Suprapubic skin (tissue), 4 donors: ENCODE measurements around the gene NKD2. TPM values are rescaled to one million over a fixed set of nuclear protein-coding genes. Genes with fewer than 3 reads are reported as not detected.

Experiments
- DNase-seq, 2 donors: peaks; one replicate each; pipeline ENCODE4 v3.0.0-alpha.2; 2019; ENCODE audit warnings: low spot score in 2 of 2
- H3K27ac ChIP-seq: fragments of 200-600 bp; sonication (generic); one replicate; pipeline ENCODE4 v1.5.1; 2019
- H3K27me3 ChIP-seq: fragments of 200-600 bp; sonication (generic); one replicate; pipeline ENCODE4 v1.5.1; 2019
- H3K36me3 ChIP-seq: fragments of 200-600 bp; sonication (generic); one replicate; pipeline ENCODE4 v1.5.1; 2019
- H3K4me1 ChIP-seq: fragments of 200-600 bp; sonication (generic); one replicate; pipeline ENCODE4 v1.5.1; 2019
- H3K4me3 ChIP-seq: fragments of 200-600 bp; sonication (generic); one replicate; pipeline ENCODE4 v1.5.1; 2019; ENCODE audit warnings: mild to moderate bottlenecking
- H3K9me3 ChIP-seq: fragments of 200-600 bp; sonication (generic); one replicate; pipeline ENCODE4 v1.5.1; 2019
- CTCF ChIP-seq, 2 donors: fragments of 200-600 bp in 1 of 2; fragments of 450-650 bp in 1 of 2; sonication (generic) in 1 of 2; IDR thresholded peaks; one replicate each; pipeline ENCODE4 v1.5.1; 2016 to 2019; ENCODE audit warnings: antibody characterized with exemption in 2 of 2, mild to moderate bottlenecking in 1 of 2, moderate library complexity in 1 of 2
- EP300 ChIP-seq: sonication (generic); formaldehyde crosslinking; IDR thresholded peaks from one replicate; pipeline ENCODE4 v1.6.1; 2017; ENCODE audit warnings: antibody characterized with exemption
- POLR2A ChIP-seq, 2 donors: fragments of 450-650 bp; IDR thresholded peaks; one replicate each; pipeline ENCODE4 v1.6.1; 2017; ENCODE audit warnings: antibody characterized with exemption in 2 of 2, mild to moderate bottlenecking in 2 of 2, moderate library complexity in 2 of 2
- POLR2AphosphoS5 ChIP-seq, 3 donors: sonication (generic); formaldehyde crosslinking; IDR thresholded peaks; one replicate each; pipeline ENCODE4 v1.6.1; 2017; ENCODE audit warnings: antibody characterized with exemption in 3 of 3
- WGBS: methylation state at CpG from one replicate; pipeline ENCODE4 v1.1.5; 2018; 5-methylcytosine and 5-hydroxymethylcytosine counted together
- total RNA-seq, 4 donors: library from RNA; depleted of rRNA; stranded (reverse); fragments of >200 nt; gene quantifications; one replicate each; pipeline ENCODE4 v1.1.0, GENCODE V29; 2016

The NKD2 gene
- total RNA-seq, 4 donors from 2014 or later = 7.9 to 13.0 (median 10.6) TPM

DNA sequence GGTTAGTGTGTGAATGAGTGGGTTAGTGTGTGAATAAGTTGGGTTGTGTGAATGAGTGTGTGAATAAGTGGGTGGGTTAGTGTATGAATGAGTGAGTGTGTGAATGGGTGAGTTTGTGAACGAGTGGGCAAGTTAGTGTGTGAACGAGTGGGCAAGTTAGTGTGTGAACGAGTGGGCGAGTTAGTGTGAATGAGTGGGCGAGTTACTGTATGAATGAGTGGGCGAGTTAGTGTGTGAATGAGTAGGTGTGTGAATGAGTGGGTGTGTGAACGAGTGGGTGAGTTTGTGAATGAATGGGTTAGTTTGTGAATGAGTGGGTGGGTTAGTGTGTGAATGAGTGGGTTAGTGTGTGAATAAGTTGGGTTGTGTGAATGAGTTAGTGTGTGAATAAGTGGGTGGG is 34.7 kb downstream of the NKD2 start:
- DNase-seq = peak in 1 of 2 donors; percentile 13
- no peaks in the 10 kb centered on the region for H3K36me3 ChIP-seq
- H3K9me3 ChIP-seq = no peaks in the 10 kb centered on the region
- TF ChIP-seq POLR2AphosphoS5 (IDR thresholded peaks at IDR 0.05) (no peak), CTCF (IDR thresholded peaks at IDR 0.05) (no peak), EP300 (no peak), POLR2A (IDR thresholded peaks at IDR 0.05) (no peak)
- H3K4me3 ChIP-seq = no peak overlapping the region
- no peaks in the 10 kb centered on the region for H3K27me3 ChIP-seq
- no peaks in the 10 kb centered on the region for H3K4me1 ChIP-seq
- no peak overlapping the region for H3K27ac ChIP-seq
- WGBS = 86% methylated on average over 7 of the region's 7 CpGs

DNA sequence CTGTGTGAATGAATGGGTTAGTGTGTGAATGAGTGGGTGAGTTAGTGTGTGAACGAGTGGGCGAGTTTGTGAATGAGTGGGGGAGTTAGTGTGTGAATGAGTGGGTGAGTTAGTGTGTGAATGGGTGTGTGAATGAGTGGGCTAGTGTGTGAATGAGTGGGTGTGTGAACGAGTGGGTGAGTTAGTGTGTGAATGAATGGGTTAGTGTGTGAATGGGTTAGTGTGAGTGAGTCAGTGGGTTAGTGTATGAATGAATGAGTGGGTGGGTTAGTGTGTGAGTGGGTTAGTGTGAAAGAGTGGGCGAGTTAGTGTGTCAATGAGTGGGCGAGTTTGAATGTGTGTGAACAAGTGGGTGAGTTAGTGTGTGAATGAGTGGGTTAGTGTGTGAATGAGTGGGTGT is 35.5 kb downstream of the NKD2 start:
- WGBS = 89% methylated on average over 5 of the region's 5 CpGs
- no peaks in the 10 kb centered on the region for H3K9me3 ChIP-seq
- peak in 1 of 2 donors; percentile 7 for DNase-seq
- no peaks in the 10 kb centered on the region for H3K36me3 ChIP-seq
- no peak overlapping the region for H3K27ac ChIP-seq
- no peaks in the 10 kb centered on the region for H3K4me1 ChIP-seq
- no peaks in the 10 kb centered on the region for H3K27me3 ChIP-seq
- TF ChIP-seq CTCF (IDR thresholded peaks at IDR 0.05) = no peak
- no peak for TF ChIP-seq EP300
- no peak for TF ChIP-seq POLR2AphosphoS5 (IDR thresholded peaks at IDR 0.05)
- no peak for TF ChIP-seq POLR2A (IDR thresholded peaks at IDR 0.05)
- no peak overlapping the region for H3K4me3 ChIP-seq

DNA sequence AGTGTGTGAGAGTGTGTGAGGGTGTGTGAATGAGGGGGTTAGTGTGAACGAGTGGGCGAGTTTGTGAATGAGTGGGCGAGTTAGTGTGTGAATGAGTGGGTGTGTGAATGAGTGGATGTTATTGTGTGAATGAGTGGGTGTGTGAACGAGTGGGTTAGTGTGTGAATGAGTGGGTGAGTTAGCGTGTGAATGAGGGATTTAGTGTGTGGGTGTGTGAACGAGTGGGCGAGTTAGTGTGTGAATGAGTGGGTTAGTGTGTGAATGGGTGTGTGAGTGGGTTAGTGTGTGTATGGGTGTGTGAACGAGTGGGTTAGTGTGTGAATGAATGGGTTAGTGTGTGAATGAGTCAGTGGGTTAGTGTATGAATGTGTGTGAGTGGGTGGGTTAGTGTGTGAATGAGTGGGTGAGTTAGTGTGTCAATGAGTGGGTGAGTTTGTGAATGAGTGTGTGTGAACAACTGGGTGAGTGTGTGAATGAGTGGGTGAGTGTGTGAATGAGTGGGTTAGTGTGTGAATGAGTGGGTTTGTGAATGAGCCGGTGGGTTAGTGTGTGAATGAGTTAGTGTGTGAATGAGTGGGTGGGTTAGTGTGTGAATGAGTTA is 37.5 kb downstream of the NKD2 start:
- no peaks in the 10 kb centered on the region for H3K4me1 ChIP-seq
- H3K27ac ChIP-seq = no peak overlapping the region
- no peaks in the 10 kb centered on the region for H3K9me3 ChIP-seq
- H3K4me3 ChIP-seq = no peak overlapping the region
- WGBS = 89% methylated on average over 9 of the region's 9 CpGs
- H3K36me3 ChIP-seq = no peaks in the 10 kb centered on the region
- peak in 1 of 2 donors; percentile 13 for DNase-seq
- no peaks in the 10 kb centered on the region for H3K27me3 ChIP-seq
- TF ChIP-seq POLR2A (IDR thresholded peaks at IDR 0.05) = no peak
- no peak for TF ChIP-seq EP300
- no peak for TF ChIP-seq CTCF (IDR thresholded peaks at IDR 0.05)
- no peak for TF ChIP-seq POLR2AphosphoS5 (IDR thresholded peaks at IDR 0.05)

DNA sequence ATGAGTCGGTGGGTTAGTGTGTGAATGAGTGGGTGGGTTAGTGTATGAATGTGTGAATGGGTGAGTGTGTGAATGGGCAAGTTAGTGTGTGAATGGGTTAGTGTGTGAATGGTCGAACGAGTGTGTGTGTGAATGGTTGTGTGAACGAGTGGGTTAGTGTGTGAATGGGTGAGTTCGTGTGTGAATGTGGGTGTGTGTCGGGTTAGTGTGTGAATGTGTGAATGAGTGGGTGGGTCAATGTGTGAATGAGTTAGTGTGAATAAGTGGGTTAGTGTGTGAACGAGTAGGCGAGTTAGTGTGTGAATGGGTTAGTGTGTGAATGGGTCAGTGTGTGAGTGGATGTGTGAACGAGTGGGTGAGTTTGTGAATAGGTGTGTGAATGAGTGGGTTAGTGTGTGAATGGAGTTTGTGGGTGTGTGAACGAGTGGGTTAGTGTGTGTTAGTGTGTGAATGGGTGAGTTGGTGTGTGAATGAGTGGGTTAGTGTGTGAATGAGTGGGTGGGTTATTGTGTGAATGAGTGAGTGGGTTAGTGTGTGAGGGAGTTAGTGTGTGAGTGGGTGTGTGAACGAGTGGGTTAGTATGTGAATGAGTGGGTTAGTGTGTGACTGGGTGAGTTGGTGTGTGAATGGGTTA is 38.8 kb downstream of the NKD2 start:
- peaks cover under 1% of the 10 kb centered on the region for H3K4me1 ChIP-seq
- H3K27me3 ChIP-seq = no peaks in the 10 kb centered on the region
- TF ChIP-seq CTCF (IDR thresholded peaks at IDR 0.05) (no peak), POLR2A (IDR thresholded peaks at IDR 0.05) (no peak), EP300 (no peak), POLR2AphosphoS5 (IDR thresholded peaks at IDR 0.05) (no peak)
- H3K36me3 ChIP-seq = peaks cover 5% of the 10 kb centered on the region
- H3K4me3 ChIP-seq = no peak overlapping the region
- peak in 1 of 2 donors; percentile 13 for DNase-seq
- H3K9me3 ChIP-seq = no peaks in the 10 kb centered on the region
- 90% methylated on average over 11 of the region's 11 CpGs for WGBS
- H3K27ac ChIP-seq = no peak overlapping the region

- Histone ChIP-seq H3K9me3 (no peaks in the 10 kb centered on the region), H3K27ac (no peak overlapping the region), H3K4me3 (no peak overlapping the region), H3K27me3 (no peaks in the 10 kb centered on the region), H3K4me1 (peaks cover 7% of the 10 kb centered on the region), H3K36me3 (peaks cover 13% of the 10 kb centered on the region)
- TF ChIP-seq POLR2AphosphoS5 (IDR thresholded peaks at IDR 0.05) (no peak), POLR2A (IDR thresholded peaks at IDR 0.05) (no peak), CTCF (IDR thresholded peaks at IDR 0.05) (no peak), EP300 (no peak)
- 88% methylated on average over 11 of the region's 11 CpGs for WGBS
- DNase-seq = no peak
Measured at GRCh38 chr5:1048162-1048721, 39.6 kb downstream of the NKD2 start.
